HG03439 (cell line): ENCODE results near the gene PITPNB.

ENCODE experiments used
- ATAC-seq: cut with Tn5 transposase; IDR thresholded peaks from one replicate; pipeline ENCODE4 v1.9.1; 2021; ENCODE audit warnings: mild to moderate bottlenecking, moderate library complexity; ENCODE audit not compliant: unreplicated experiment

The PITPNB gene

GRCh38 chr22:27881421-27881820 is 37.6 kb downstream of the PITPNB start:
- no peak for ATAC-seq

GRCh38 chr22:27880778-27881394 is 38.2 kb downstream of the PITPNB start:
- ATAC-seq, result no peak

- ATAC-seq, result no peak
Measured at GRCh38 chr22:27879923-27880322, 39.1 kb downstream of the PITPNB start.

- ATAC-seq, result no peak
Measured at GRCh38 chr22:27878541-27878940, 40.5 kb downstream of the PITPNB start.

GRCh38 chr22:27877501-27877900 is 41.6 kb downstream of the PITPNB start:
- ATAC-seq, result no peak

- ATAC-seq, result no peak
Measured at GRCh38 chr22:27876684-27877083, 42.4 kb downstream of the PITPNB start.

GRCh38 chr22:27875951-27876350 is 43.1 kb downstream of the PITPNB start:
- ATAC-seq, result no peak

GRCh38 chr22:27874764-27875163 is 44.3 kb downstream of the PITPNB start:
- no peak for ATAC-seq

- ATAC-seq, result no peak
Measured at GRCh38 chr22:27874185-27874584, 44.9 kb downstream of the PITPNB start.

GRCh38 chr22:27873472-27873871 is 45.6 kb downstream of the PITPNB start:
- no peak for ATAC-seq

GRCh38 chr22:27872488-27872887 is 46.6 kb downstream of the PITPNB start:
- no peak for ATAC-seq

GRCh38 chr22:27871306-27872014 is 47.6 kb downstream of the PITPNB start:
- no peak for ATAC-seq

GRCh38 chr22:27870234-27871191 is 48.5 kb downstream of the PITPNB start:
- ATAC-seq, result no peak

- no peak for ATAC-seq
Measured at GRCh38 chr22:27868732-27869282, 50.2 kb downstream of the PITPNB start.

GRCh38 chr22:27867953-27868731 is 50.9 kb downstream of the PITPNB start:
- no peak for ATAC-seq

- no peak for ATAC-seq
Measured at GRCh38 chr22:27867085-27867952, 51.7 kb downstream of the PITPNB start.

- ATAC-seq, result no peak
Measured at GRCh38 chr22:27866135-27867084, 52.6 kb downstream of the PITPNB start.

GRCh38 chr22:27865496-27865895 is 53.6 kb downstream of the PITPNB start:
- ATAC-seq, result no peak
